ENCODE data around the gene INSIG1.

GRCh38 chr7:155283565-155284194 is 14.0 kb upstream of the INSIG1 start:
- TF ChIP-seq CTCF (conservative IDR thresholded peaks at IDR 0.05; ENCODE audit: low read length) = no peak
- no peak for TF ChIP-seq EZH2phosphoT487 (IDR thresholded peaks at IDR 0.05; ENCODE audit: borderline replicate concordance)

Data from Loucy (cell line).